Measurements from ENCODE around the gene RRAS2. TPM values are rescaled to one million over a fixed set of nuclear protein-coding genes. Genes with fewer than 3 reads are reported as not detected.

RRAS2 gene
- total and polyA plus RNA-seq, 9 of the 15 experiments (the other 6 are each of a cell fraction or from before 2014, with no cell fraction given): 9.4 to 47.5 (median 37.6) TPM

GRCh38 chr11:14255238-14255534 lies 103.8 kb downstream of the RRAS2 start:
- Histone ChIP-seq H3K9me3 (replicated peaks; ENCODE audit: control insufficient read depth, insufficient read depth, low read depth, low read length) (no peaks in the 10 kb centered on the region), H3K4me2 (ENCODE audit: insufficient read depth, low read length) (no peak overlapping the region), H3K9me1 (ENCODE audit: control insufficient read depth, insufficient read depth, low read length) (no peaks in the 10 kb centered on the region), H3K4me1 (replicated peaks in 1 of 2; ENCODE audit: control insufficient read depth in 2 of 2, insufficient read depth in 2 of 2, low read length in 2 of 2) (peaks cover 0 to 7% of the 10 kb centered on the region in 2 experiments; a peak in 2 of 5 replicates), H3K4me3 (no peak overlapping the region), H3K27ac (ENCODE audit: extremely low read depth, low read depth, low read length) (no peak overlapping the region), H3K79me2 (ENCODE audit: control insufficient read depth, insufficient read depth, low read length) (no peaks in the 10 kb centered on the region), H3K9ac (ENCODE audit: insufficient read depth in 1 of 2, low read depth in 2 of 2, low read length in 2 of 2) (no peak overlapping the region), H3K36me3 (ENCODE audit: control insufficient read depth, insufficient read depth, low read length) (no peaks in the 10 kb centered on the region), H3K27me3 (ENCODE audit: control insufficient read depth in 2 of 2, insufficient read depth in 2 of 2, low read length in 2 of 2) (peaks cover 27 to 71% of the 10 kb centered on the region in 2 experiments), H2AFZ (ENCODE audit: low read depth, low read length) (no peak overlapping the region), H4K20me1 (replicated peaks; ENCODE audit: control insufficient read depth, insufficient read depth, low read length) (no peaks in the 10 kb centered on the region; the same call in 1 of the 2 replicates)
- intact Hi-C loops (cut with micrococcal nuclease): no loop called here
- ATAC-seq (no peak), FAIRE-seq (no peak), DNase-seq (ENCODE audit: extremely low read depth in 1 of 4, low spot score in 3 of 4) (no peak)
- POLR2A ChIA-PET: no interaction called here
- in situ Hi-C loops (cut with MboI): no loop called here
- TF ChIP-seq CBX2 (IDR thresholded peaks at IDR 0.05; ENCODE audit: insufficient read depth, low read length, poor library complexity, severe bottlenecking) (no peak), NR2F6 (CRISPR knock-in tag; IDR thresholded peaks at IDR 0.05) (no peak), TCF15 (CRISPR knock-in tag; IDR thresholded peaks at IDR 0.05) (no peak)
- CTCF ChIA-PET (ENCODE audit: low intra/inter-chr PET ratio): no interaction called here
- BruUV-seq (replicated peaks): no TSS peak
- 0% methylated on average over 2 of the region's 2 CpGs for WGBS (ENCODE audit: insufficient coverage, low coverage, missing lambda C conversion rate)

GRCh38 chr11:14254533-14255237 lies 104.3 kb downstream of the RRAS2 start:
- Histone ChIP-seq H2AFZ (ENCODE audit: low read depth, low read length) (no peak overlapping the region), H3K36me3 (ENCODE audit: control insufficient read depth, insufficient read depth, low read length) (no peaks in the 10 kb centered on the region), H3K79me2 (ENCODE audit: control insufficient read depth, insufficient read depth, low read length) (no peaks in the 10 kb centered on the region), H3K4me2 (ENCODE audit: insufficient read depth, low read length) (no peak overlapping the region), H3K4me3 (no peak overlapping the region), H3K9ac (ENCODE audit: insufficient read depth in 1 of 2, low read depth in 2 of 2, low read length in 2 of 2) (no peak overlapping the region), H3K9me1 (ENCODE audit: control insufficient read depth, insufficient read depth, low read length) (no peaks in the 10 kb centered on the region), H3K4me1 (replicated peaks in 1 of 2; ENCODE audit: control insufficient read depth in 2 of 2, insufficient read depth in 2 of 2, low read length in 2 of 2) (peaks cover 0 to 7% of the 10 kb centered on the region in 2 experiments; a peak in 2 of 5 replicates), H3K27me3 (ENCODE audit: control insufficient read depth in 2 of 2, insufficient read depth in 2 of 2, low read length in 2 of 2) (peaks cover 22 to 66% of the 10 kb centered on the region in 2 experiments), H3K9me3 (replicated peaks; ENCODE audit: control insufficient read depth, insufficient read depth, low read depth, low read length) (no peaks in the 10 kb centered on the region), H3K27ac (ENCODE audit: extremely low read depth, low read depth, low read length) (no peak overlapping the region), H4K20me1 (replicated peaks; ENCODE audit: control insufficient read depth, insufficient read depth, low read length) (no peaks in the 10 kb centered on the region; the same call in 1 of the 2 replicates)
- in situ Hi-C loops (cut with MboI): no loop called here
- DNase-seq (ENCODE audit: extremely low read depth in 1 of 4, low spot score in 3 of 4) (no peak), ATAC-seq (no peak), FAIRE-seq (no peak)
- ChIA-PET CTCF (ENCODE audit: low intra/inter-chr PET ratio) (no interaction called here), POLR2A (no interaction called here)
- BruUV-seq (replicated peaks): no TSS peak
- 0% methylated on average over 13 of the region's 13 CpGs for WGBS (ENCODE audit: insufficient coverage, low coverage, missing lambda C conversion rate)
- intact Hi-C loops (cut with micrococcal nuclease): no loop called here
- TF ChIP-seq USF2 (CRISPR knock-in tag; IDR thresholded peaks at IDR 0.05): no peak
- TF ChIP-seq FOXO4 (CRISPR knock-in tag; IDR thresholded peaks at IDR 0.05): no peak
- no peak for TF ChIP-seq MNT (conservative IDR thresholded peaks at IDR 0.05)
